ENCODE results near the gene MTMR6. TPM values are rescaled to one million over a fixed set of nuclear protein-coding genes. Genes with fewer than 3 reads are reported as not detected.
"Not testable (repeated sequence)": the region's sequence is repeated elsewhere in the genome, so short reads cannot be mapped to it uniquely, and the experiment has no call there.

The MTMR6 gene
- total RNA-seq, 1 experiment from 2014 or later, result 10.8 TPM

DNA sequence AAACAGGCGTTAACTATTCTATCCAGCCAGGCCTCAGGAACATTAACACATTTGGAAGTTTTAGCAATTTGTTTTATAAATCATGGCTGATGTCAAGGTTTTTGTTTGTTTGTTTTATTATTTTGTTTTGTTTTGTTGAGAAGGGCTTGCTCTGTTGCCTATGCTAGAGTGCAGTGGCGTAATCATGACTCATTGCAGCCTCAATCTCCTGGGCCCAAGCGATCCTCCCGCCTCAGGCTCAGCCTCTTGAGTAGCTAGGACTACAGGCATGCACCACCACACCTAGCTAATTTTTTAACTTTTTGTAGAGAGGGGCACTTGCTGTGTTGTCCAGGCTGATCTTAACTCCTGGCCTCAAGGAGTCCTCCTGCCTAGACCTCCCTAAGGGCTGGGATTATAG, 42.4 kb upstream of the MTMR6 start:
- Histone ChIP-seq H3K36me3 (ENCODE audit: low read depth) (peaks cover 71% of the 10 kb centered on the region), H3K9me2 (ENCODE audit: insufficient read depth) (no peaks in the 10 kb centered on the region), H3K79me2 (ENCODE audit: low read depth) (no peaks in the 10 kb centered on the region), H2AFZ (no peak overlapping the region), H4K20me1 (ENCODE audit: insufficient read depth) (0 out of 2 replicates have a peak, but pooled peaks cover under 1% of the 10 kb centered on the region), H3K9me3 (ENCODE audit: insufficient read depth, low read depth) (no peaks in the 10 kb centered on the region), H3F3A (ENCODE audit: insufficient read depth, low read depth) (no peaks in the 10 kb centered on the region), H3K4me1 (replicated peaks; ENCODE audit: insufficient read depth) (no peaks in the 10 kb centered on the region), H3K4me3 (no peak overlapping the region), H3K4me2 (no peak overlapping the region), H3K27me3 (ENCODE audit: insufficient read depth, low read depth) (no peaks in the 10 kb centered on the region), H3K27ac (no peak overlapping the region)
- TF ChIP-seq EZH2 (IDR thresholded peaks at IDR 0.05; ENCODE audit: low read depth), result no peak
- TF ChIP-seq, protein P1, sequence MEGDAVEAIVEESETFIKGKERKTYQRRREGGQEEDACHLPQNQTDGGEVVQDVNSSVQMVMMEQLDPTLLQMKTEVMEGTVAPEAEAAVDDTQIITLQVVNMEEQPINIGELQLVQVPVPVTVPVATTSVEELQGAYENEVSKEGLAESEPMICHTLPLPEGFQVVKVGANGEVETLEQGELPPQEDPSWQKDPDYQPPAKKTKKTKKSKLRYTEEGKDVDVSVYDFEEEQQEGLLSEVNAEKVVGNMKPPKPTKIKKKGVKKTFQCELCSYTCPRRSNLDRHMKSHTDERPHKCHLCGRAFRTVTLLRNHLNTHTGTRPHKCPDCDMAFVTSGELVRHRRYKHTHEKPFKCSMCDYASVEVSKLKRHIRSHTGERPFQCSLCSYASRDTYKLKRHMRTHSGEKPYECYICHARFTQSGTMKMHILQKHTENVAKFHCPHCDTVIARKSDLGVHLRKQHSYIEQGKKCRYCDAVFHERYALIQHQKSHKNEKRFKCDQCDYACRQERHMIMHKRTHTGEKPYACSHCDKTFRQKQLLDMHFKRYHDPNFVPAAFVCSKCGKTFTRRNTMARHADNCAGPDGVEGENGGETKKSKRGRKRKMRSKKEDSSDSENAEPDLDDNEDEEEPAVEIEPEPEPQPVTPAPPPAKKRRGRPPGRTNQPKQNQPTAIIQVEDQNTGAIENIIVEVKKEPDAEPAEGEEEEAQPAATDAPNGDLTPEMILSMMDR (conservative IDR thresholded peaks at IDR 0.05), result no peak
- DNase-seq, result peak in 1 of 2 experiments; percentile 49
- no TSS peak for BruUV-seq (replicated peaks)
- CTCF ChIA-PET, result no interaction called here
- POLR2A ChIA-PET (ENCODE audit: unreplicated experiment), result no interaction called here
- intact Hi-C loops (cut with micrococcal nuclease; ENCODE audit: unreplicated experiment), result no loop called here

GRCh38 chr13:25324100-25324499, 36.8 kb upstream of the MTMR6 start:
- DNase-seq, result no peak
- H3K79me2 ChIP-seq (ENCODE audit: low read depth), result no peaks in the 10 kb centered on the region
- H3K27me3 ChIP-seq (ENCODE audit: insufficient read depth, low read depth), result no peaks in the 10 kb centered on the region
- H3K36me3 ChIP-seq (ENCODE audit: low read depth), result peaks cover 67% of the 10 kb centered on the region
- peaks cover 13% of the 10 kb centered on the region; the same call in 1 of the 2 replicates for H3F3A ChIP-seq (ENCODE audit: insufficient read depth, low read depth)
- H2AFZ ChIP-seq, result no peak overlapping the region
- no TSS peak for BruUV-seq (replicated peaks)
- no peak overlapping the region for H3K27ac ChIP-seq
- H3K4me2 ChIP-seq, result no peak overlapping the region
- no peaks in the 10 kb centered on the region for H3K9me3 ChIP-seq (ENCODE audit: insufficient read depth, low read depth)
- ChIA-PET CTCF (no interaction called here), POLR2A (ENCODE audit: unreplicated experiment) (no interaction called here)
- TF ChIP-seq, protein P1 (conservative IDR thresholded peaks at IDR 0.05), result no peak
- no peak for TF ChIP-seq EZH2 (IDR thresholded peaks at IDR 0.05; ENCODE audit: low read depth)
- no peaks in the 10 kb centered on the region for H4K20me1 ChIP-seq (ENCODE audit: insufficient read depth)
- H3K9me2 ChIP-seq (ENCODE audit: insufficient read depth), result no peaks in the 10 kb centered on the region
- H3K4me3 ChIP-seq, result no peak overlapping the region
- intact Hi-C loops (cut with micrococcal nuclease; ENCODE audit: unreplicated experiment), result no loop called here
- H3K4me1 ChIP-seq (replicated peaks; ENCODE audit: insufficient read depth), result peaks cover 2% of the 10 kb centered on the region; the same call in 1 of the 2 replicates

- Histone ChIP-seq H3K9me3 (ENCODE audit: insufficient read depth, low read depth) (no peaks in the 10 kb centered on the region), H3K36me3 (ENCODE audit: low read depth) (peaks cover 56% of the 10 kb centered on the region), H3K79me2 (ENCODE audit: low read depth) (no peaks in the 10 kb centered on the region), H3K27me3 (ENCODE audit: insufficient read depth, low read depth) (no peaks in the 10 kb centered on the region), H3K27ac (peak overlapping the region; percentile 83; the same call in 1 of the 2 replicates), H3K9me2 (ENCODE audit: insufficient read depth) (no peaks in the 10 kb centered on the region), H3F3A (ENCODE audit: insufficient read depth, low read depth) (peaks cover 31% of the 10 kb centered on the region), H2AFZ (no peak overlapping the region), H3K4me2 (no peak overlapping the region), H4K20me1 (ENCODE audit: insufficient read depth) (no peaks in the 10 kb centered on the region), H3K4me1 (replicated peaks; ENCODE audit: insufficient read depth) (peaks cover 27% of the 10 kb centered on the region), H3K4me3 (no peak overlapping the region)
- ChIA-PET CTCF (no interaction called here), POLR2A (ENCODE audit: unreplicated experiment) (no interaction called here)
- no peak for DNase-seq
- TF ChIP-seq EZH2 (IDR thresholded peaks at IDR 0.05; ENCODE audit: low read depth), result no peak
- TF ChIP-seq, protein P1 (conservative IDR thresholded peaks at IDR 0.05), result no peak
- intact Hi-C loops (cut with micrococcal nuclease; ENCODE audit: unreplicated experiment), result no loop called here
- no TSS peak for BruUV-seq (replicated peaks)
Measured at GRCh38 chr13:25319771-25320170, 32.5 kb upstream of the MTMR6 start.

GRCh38 chr13:25318946-25319345, 31.7 kb upstream of the MTMR6 start:
- BruUV-seq (replicated peaks); CTCF ChIA-PET; H3K4me3 ChIP-seq; H3K27me3 ChIP-seq (ENCODE audit: insufficient read depth, low read depth); H4K20me1 ChIP-seq (ENCODE audit: insufficient read depth); H3K79me2 ChIP-seq (ENCODE audit: low read depth); H2AFZ ChIP-seq; H3K9me2 ChIP-seq (ENCODE audit: insufficient read depth); H3K9me3 ChIP-seq (ENCODE audit: insufficient read depth, low read depth); intact Hi-C loops (cut with micrococcal nuclease; ENCODE audit: unreplicated experiment): not testable (repeated sequence)
- POLR2A ChIA-PET (ENCODE audit: unreplicated experiment), result interaction anchor here (0.6 kb wide), 1 partner anchor 202 kb away, joined by 3 read pairs; no protein-coding TSS in a partner anchor
- peak in 1 of 2 experiments; percentile 62 for DNase-seq
- Histone ChIP-seq H3K4me1 (replicated peaks; ENCODE audit: insufficient read depth) (peaks cover 27% of the 10 kb centered on the region), H3K27ac (peak overlapping the region; percentile 83), H3K4me2 (peak overlapping the region; percentile 43; the same call in 1 of the 2 replicates), H3K36me3 (ENCODE audit: low read depth) (peaks cover 54% of the 10 kb centered on the region), H3F3A (ENCODE audit: insufficient read depth, low read depth) (peaks cover 32% of the 10 kb centered on the region)
